Measurements from ENCODE around the gene LRFN2.

LRFN2 gene

DNA sequence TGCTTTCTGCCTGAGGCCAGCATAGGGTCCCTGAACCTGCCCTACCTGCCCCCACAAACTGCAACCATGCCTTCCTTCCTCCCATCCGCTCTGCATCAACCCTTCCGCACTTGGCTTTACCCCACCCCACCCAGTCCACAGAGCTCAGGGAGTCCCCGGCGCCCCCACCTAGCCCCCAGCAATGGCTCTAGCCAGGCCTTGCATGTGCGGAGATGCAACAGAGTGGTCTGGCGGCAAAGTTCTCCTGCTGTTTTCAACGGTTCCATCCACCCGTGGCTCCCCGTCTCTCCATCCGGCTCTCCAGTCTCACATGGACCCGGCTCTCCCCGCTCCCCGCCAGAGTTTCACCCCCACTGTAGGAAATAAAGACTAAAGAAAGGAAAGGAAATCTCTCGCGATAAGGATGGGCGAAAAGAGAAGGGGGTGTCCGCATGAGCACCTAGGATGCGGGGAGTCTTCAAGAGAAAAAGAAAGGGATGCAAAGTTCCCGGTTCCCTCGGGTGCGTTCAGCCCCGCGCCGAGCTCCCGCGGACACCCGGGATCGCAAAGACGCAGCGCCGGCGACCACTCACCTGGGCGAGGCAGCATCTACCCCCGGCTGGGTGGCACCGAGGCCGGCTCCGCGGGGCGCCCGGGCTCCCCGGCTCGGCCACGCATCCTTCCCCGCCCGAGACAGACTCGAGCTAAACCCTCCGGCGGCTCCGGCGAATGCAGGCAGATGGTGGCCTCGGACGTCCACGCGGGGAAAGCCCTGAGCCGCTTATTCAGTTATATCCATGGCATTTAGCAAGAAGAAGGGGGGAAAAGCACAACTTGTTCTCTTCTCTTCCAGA is 579 bp downstream of the LRFN2 start:
- in situ Hi-C loops (cut with MboI; ENCODE audit: low sequenced_read_pairs) = no loop called here

DNA sequence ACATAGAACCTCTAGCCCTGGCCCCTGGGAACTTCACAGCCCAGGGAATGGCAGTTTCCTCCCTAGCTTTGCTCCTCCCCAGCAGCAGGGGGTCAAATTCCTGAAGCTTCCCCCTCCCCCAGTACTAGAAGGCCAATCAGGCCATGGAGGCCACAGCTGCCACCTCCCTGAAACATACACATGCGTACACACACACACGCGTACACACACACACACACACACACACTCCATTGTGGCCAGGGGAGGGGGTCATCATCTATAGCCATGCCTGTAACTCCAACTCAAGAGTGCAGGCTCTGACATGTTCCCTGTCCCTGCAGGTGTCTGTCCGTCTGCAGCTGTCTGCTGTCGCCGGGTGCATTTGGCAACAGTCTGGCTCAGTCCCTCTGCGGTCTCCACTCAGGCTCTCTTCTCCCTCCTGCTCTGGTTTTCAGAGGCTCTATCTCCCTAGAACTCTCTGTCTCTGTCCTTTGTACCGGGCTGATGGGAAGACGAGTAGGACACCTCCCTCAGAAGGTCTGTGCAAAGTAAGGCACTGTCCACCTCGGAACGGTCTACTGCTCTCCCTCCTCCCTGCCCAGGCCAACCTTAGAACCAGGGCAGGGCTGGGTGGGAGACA is 1.4 kb downstream of the LRFN2 start:
- in situ Hi-C loops (cut with MboI; ENCODE audit: low sequenced_read_pairs) = no loop called here

GRCh38 chr6:40585223-40585622 is 1.9 kb downstream of the LRFN2 start:
- in situ Hi-C loops (cut with MboI; ENCODE audit: low sequenced_read_pairs) = no loop called here

DNA sequence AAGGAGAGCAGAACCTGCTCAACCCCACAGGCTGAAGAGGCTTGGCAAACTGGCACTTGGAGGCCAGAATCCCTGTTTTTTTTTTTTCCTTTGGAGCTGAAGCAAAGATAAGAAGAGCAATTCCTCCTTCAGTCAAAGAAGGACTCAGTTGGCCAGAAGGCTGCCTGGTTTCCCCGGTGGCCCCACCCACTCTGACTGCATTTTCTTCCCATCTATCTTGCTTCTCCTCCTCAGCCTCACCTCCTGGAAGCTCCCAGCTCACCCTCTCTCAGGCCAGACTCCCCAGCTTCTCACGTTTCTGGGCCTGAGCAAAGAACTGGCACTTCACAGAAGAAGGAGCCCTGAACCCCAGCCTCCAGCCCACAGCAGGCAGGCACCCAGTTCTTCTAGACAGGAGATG is 2.4 kb downstream of the LRFN2 start:
- in situ Hi-C loops (cut with MboI; ENCODE audit: low sequenced_read_pairs) = no loop called here

DNA sequence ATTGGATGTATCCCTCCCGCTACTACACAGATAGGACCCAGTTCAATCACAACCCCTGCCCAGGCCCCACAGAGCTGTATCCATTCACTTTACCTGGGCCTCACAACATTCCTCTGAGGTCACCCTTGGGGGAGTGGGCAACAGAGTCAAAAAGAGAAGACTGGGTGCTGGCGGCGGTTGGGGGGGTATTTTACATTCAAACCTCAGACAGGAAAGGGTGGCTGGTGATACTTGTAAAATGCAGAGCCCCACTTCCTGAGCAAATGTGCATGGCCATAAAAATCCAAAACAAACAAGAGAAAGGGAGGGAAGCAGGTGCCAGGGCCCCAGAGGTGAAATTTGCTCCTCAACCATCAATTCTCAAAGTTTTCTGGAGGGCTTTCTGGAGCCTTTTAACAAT is 3.5 kb downstream of the LRFN2 start:
- in situ Hi-C loops (cut with MboI; ENCODE audit: low sequenced_read_pairs) = no loop called here

DNA sequence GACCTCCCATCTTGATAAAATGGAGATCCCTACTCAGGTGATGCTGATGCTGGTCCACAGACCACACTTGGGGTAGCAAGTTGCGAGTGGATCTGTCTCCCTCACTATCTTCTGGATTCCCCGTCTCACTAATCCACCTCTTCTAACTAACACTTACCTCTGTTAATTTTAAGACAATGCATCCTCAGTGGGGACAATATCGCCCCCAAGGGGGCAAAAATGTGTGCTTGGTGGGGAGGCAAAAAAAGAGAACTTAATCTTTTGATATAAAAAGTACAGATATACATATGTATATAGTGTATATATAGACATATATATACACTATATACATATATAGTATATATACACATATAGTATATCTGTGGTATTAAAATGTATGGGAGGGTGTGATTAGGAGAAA is 4.3 kb downstream of the LRFN2 start:
- in situ Hi-C loops (cut with MboI; ENCODE audit: low sequenced_read_pairs) = no loop called here

- in situ Hi-C loops (cut with MboI; ENCODE audit: low sequenced_read_pairs) = no loop called here
Measured at GRCh38 chr6:40579101-40579500, 8.1 kb downstream of the LRFN2 start.

- in situ Hi-C loops (cut with MboI; ENCODE audit: low sequenced_read_pairs) = no loop called here
Measured at GRCh38 chr6:40577672-40578071, 9.5 kb downstream of the LRFN2 start.

- in situ Hi-C loops (cut with MboI; ENCODE audit: low sequenced_read_pairs) = no loop called here
Measured at GRCh38 chr6:40573221-40573620, 13.9 kb downstream of the LRFN2 start.

DNA sequence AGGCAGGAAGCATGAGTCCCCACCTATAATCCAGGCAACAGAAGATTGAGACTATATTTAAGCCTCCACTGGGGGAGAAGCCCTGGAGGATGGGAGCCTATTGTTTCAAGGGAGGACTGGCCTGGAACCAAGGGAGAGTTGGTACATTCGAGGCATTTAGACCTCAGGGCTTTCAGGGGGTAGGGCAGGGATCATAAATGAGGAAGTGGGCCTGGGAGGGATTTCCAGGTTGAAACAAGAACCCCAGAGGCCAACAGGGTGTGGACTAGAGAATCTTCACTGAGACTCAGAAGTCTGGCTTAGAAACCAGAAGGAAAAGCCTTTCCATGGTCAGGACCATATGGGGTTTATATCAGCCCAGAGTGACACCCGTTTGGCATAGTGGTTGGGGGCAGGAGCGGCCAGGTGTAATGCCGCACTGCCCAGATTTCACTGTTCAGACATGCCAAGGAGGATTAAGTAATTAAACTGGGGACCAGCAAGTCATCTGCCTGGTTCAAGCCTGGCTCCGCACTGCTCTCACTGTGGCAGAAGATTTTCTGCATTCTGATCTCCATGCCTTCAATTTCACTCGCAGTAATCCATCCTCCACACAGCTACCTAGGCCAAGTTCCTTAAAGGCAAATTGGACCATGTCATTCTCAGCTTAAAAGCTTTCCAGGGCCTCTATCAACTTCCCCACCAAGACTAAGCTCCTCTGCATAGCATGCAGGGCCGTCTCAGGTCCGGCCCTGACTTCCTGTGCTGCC is 17.8 kb downstream of the LRFN2 start:
- in situ Hi-C loops (cut with MboI; ENCODE audit: low sequenced_read_pairs) = no loop called here

GRCh38 chr6:40568062-40568708 is 19.0 kb downstream of the LRFN2 start:
- in situ Hi-C loops (cut with MboI; ENCODE audit: low sequenced_read_pairs) = no loop called here

DNA sequence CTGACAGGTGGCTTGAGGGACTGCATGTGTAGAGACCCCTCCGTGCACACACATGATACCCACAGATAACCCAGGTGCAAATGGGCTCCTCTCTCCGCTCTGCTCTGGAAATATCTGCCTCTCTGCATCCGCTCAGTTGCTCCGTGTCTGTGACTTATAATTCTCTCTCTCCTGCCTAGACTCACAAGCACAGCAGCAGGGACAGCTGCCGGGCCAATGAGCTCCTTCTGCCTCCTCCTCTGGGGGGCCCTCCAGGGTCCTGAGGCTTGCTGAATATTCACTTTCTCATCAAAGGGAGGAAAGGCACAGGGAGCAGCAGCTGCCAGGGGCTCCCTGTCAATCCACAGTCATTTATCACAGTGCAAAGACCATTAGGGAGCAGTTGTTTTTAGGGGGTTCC is 24.1 kb downstream of the LRFN2 start:
- in situ Hi-C loops (cut with MboI; ENCODE audit: low sequenced_read_pairs) = no loop called here

DNA sequence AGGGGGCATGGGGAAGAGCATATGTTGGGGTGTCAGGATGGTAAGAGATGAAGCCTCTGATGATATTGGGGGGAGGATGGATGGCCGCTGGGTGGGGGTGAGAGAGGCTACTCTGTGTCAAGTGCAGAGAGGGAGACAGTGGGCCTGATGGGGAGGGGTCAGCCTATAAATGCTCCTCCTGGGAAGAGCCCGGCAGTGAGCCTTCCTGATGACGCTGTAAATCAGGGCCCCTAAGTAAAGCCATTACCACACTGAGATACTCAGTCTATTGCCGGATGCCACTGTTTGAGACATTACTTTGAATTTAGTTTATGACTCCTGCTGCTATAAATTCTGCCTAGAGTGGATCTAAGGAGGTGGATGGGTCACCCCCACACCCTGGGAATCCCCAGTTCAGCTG is 28.1 kb downstream of the LRFN2 start:
- in situ Hi-C loops (cut with MboI; ENCODE audit: low sequenced_read_pairs) = no loop called here

DNA sequence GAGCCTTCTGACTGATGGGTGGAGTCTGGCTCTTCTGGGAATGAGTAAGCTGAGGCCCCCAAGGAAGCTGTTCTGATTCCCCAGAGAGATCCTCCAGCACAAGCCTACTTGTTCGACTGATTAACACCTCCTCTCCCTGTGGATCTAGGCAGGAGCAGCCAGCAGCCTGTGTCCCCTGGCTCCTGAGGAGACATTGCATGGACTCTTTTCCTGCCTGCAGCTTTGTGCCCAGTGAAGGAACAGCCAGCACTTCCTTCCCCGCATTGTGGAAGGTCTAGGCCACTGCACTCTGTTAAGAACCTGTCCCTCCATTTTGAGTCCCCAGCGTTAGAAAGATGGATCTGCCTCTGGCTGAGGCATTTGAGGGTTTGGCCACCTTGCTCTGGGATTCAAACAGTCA is 29.1 kb downstream of the LRFN2 start:
- in situ Hi-C loops (cut with MboI; ENCODE audit: low sequenced_read_pairs) = no loop called here

DNA sequence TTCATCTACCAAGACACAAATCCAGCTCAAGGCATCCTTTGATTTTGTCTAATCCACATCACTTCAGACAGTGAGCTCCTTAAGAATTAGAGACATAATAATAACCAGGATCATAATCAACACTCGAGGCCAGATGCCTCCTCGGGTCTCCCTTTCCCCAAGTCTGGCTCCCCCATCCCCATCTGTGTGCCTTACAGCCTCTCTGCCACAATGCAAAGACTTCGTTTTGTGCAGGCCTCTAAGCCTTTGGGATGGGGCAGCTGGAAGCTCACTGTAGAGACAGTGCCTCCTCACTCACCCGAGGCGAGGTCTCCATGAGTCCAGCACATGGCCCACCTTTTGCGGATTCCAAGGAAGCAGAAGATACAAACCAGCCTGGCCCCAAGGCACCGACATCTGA is 30.3 kb downstream of the LRFN2 start:
- in situ Hi-C loops (cut with MboI; ENCODE audit: low sequenced_read_pairs) = no loop called here

DNA sequence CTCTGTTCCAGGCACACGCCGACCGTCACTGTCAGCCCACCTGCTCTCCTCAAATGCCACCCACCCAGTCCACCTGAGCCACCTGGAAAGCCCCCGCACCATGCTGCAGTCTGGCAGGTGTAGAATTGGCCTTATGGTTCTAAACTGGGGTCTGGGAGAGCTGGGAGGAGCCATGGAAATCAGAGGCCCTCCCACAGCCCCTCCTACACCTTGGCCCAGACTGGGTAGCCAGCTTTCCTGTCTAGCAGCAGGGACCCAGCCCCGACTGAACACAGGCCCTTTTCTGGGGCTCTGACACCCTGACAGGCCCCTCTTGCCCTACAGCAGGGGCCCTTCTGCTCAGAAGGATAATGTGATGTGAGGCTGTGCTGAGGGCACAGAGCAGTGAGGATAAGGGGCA is 31.1 kb downstream of the LRFN2 start:
- in situ Hi-C loops (cut with MboI; ENCODE audit: low sequenced_read_pairs) = no loop called here

- in situ Hi-C loops (cut with MboI; ENCODE audit: low sequenced_read_pairs) = no loop called here
Measured at GRCh38 chr6:40555092-40555491, 32.1 kb downstream of the LRFN2 start.

DNA sequence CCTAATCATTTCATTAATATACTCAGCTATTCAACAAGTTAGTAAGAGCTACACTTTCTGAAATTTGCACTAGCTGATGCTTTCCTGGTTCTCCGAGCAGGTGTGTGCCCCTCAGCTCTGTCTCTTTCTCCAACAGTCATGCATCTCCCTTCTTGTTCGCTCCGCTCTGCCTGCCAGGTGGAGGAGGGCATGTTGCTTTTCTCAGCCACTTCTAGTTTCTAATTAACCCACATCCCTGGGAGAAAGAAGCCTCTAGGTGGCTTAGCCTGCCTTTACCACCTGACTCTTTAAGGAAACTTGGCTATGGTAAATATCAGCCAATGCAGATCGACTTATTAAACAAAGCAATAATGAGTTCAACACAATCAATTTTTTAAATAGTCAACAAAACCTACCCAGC is 34.2 kb downstream of the LRFN2 start:
- in situ Hi-C loops (cut with MboI; ENCODE audit: low sequenced_read_pairs) = no loop called here

- in situ Hi-C loops (cut with MboI; ENCODE audit: low sequenced_read_pairs) = no loop called here
Measured at GRCh38 chr6:40551966-40552505, 35.1 kb downstream of the LRFN2 start.

- in situ Hi-C loops (cut with MboI; ENCODE audit: low sequenced_read_pairs) = no loop called here
Measured at GRCh38 chr6:40550202-40551101, 36.7 kb downstream of the LRFN2 start.
